B cell (primary cell): ENCODE data around the gene FES.
"Not testable (repeated sequence)": the region's sequence is repeated elsewhere in the genome, so short reads cannot be mapped to it uniquely, and the experiment has no call there.

ENCODE experiments used
- CTCF ChIP-seq: fragments of 200-600 bp; IDR thresholded peaks from one replicate; pipeline ENCODE4 v1.8.0; 2022; ENCODE audit warnings: antibody characterized with exemption, mild to moderate bottlenecking
- EZH2 ChIP-seq: IDR thresholded peaks from 2 replicates; pipeline ENCODE4 v1.6.1; 2012; ENCODE audit warnings: borderline replicate concordance, low read depth, mild to moderate bottlenecking, moderate library complexity, low read length; ENCODE audit not compliant: insufficient read depth, poor library complexity, severe bottlenecking

- not testable (repeated sequence) for TF ChIP-seq CTCF, EZH2
Observed at GRCh38 chr15:90922712-90923322, 38.5 kb downstream of the FES start.
